Measurements from ENCODE around the gene SH3RF1.

Gene SH3RF1

GRCh38 chr4:169137558-169137920 lies 133.2 kb downstream of the SH3RF1 start:
- H3K4me3 ChIP-seq (replicated peaks; ENCODE audit: low read depth, low read length) = no peak overlapping the region
- peaks cover 3% of the 10 kb centered on the region for H3K36me3 ChIP-seq (ENCODE audit: control insufficient read depth, insufficient read depth, low read length)
- TF ChIP-seq CTCF (IDR thresholded peaks at IDR 0.05; ENCODE audit: insufficient read depth, low read length, poor library complexity, severe bottlenecking) = no peak
- no peak for DNase-seq (ENCODE audit: extremely low read depth, insufficient read length)
- no peaks in the 10 kb centered on the region for H3K27me3 ChIP-seq (replicated peaks; ENCODE audit: control insufficient read depth, insufficient read depth, low read length)

GRCh38 chr4:169136796-169137557 lies 133.8 kb downstream of the SH3RF1 start:
- H3K36me3 ChIP-seq (ENCODE audit: control insufficient read depth, insufficient read depth, low read length) = peaks cover 3% of the 10 kb centered on the region
- TF ChIP-seq CTCF (IDR thresholded peaks at IDR 0.05; ENCODE audit: insufficient read depth, low read length, poor library complexity, severe bottlenecking) = no peak
- no peak for DNase-seq (ENCODE audit: extremely low read depth, insufficient read length)
- H3K27me3 ChIP-seq (replicated peaks; ENCODE audit: control insufficient read depth, insufficient read depth, low read length) = no peaks in the 10 kb centered on the region
- no peak overlapping the region for H3K4me3 ChIP-seq (replicated peaks; ENCODE audit: low read depth, low read length)

- H3K27me3 ChIP-seq (replicated peaks; ENCODE audit: control insufficient read depth, insufficient read depth, low read length) = no peaks in the 10 kb centered on the region
- H3K4me3 ChIP-seq (replicated peaks; ENCODE audit: low read depth, low read length) = no peak overlapping the region
- DNase-seq (ENCODE audit: extremely low read depth, insufficient read length) = no peak
- no peak for TF ChIP-seq CTCF (IDR thresholded peaks at IDR 0.05; ENCODE audit: insufficient read depth, low read length, poor library complexity, severe bottlenecking)
- peaks cover 3% of the 10 kb centered on the region for H3K36me3 ChIP-seq (ENCODE audit: control insufficient read depth, insufficient read depth, low read length)
Measured at GRCh38 chr4:169136330-169136729, 134.4 kb downstream of the SH3RF1 start.

- Histone ChIP-seq H3K4me3 (replicated peaks; ENCODE audit: low read depth, low read length) (no peak overlapping the region), H3K36me3 (ENCODE audit: control insufficient read depth, insufficient read depth, low read length) (peaks cover 3% of the 10 kb centered on the region), H3K27me3 (replicated peaks; ENCODE audit: control insufficient read depth, insufficient read depth, low read length) (no peaks in the 10 kb centered on the region)
- DNase-seq (ENCODE audit: extremely low read depth, insufficient read length) = no peak
- TF ChIP-seq CTCF (IDR thresholded peaks at IDR 0.05; ENCODE audit: insufficient read depth, low read length, poor library complexity, severe bottlenecking) = no peak
Measured at GRCh38 chr4:169135776-169136175, 135.0 kb downstream of the SH3RF1 start.

- no peak for TF ChIP-seq CTCF (IDR thresholded peaks at IDR 0.05; ENCODE audit: insufficient read depth, low read length, poor library complexity, severe bottlenecking)
- no peak for DNase-seq (ENCODE audit: extremely low read depth, insufficient read length)
- H3K4me3 ChIP-seq (replicated peaks; ENCODE audit: low read depth, low read length) = no peak overlapping the region
- H3K36me3 ChIP-seq (ENCODE audit: control insufficient read depth, insufficient read depth, low read length) = peaks cover 3% of the 10 kb centered on the region
- H3K27me3 ChIP-seq (replicated peaks; ENCODE audit: control insufficient read depth, insufficient read depth, low read length) = no peaks in the 10 kb centered on the region
Measured at GRCh38 chr4:169133932-169134331, 136.8 kb downstream of the SH3RF1 start.
